ENCODE results near the gene NTM.

Gene NTM

DNA sequence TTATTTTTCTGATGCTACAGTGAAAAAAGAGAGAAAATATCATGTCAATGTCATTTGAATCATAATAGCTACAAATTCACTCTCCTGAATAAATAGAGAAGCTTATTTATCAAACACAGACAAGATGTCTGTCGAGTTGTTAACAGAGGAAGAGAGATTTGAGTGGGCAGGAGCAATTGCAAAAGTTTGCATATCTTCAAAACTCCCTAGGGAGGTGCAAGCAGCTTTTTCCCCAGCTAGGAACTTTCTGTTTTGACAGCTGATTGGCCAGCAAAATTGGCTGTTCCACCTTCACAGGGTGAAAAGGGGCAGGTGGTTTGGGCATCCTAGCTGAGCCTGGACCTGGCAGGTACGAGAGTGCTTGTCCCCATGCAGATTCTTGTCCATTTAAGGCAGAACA, 98.2 kb downstream of the NTM start:
- no peak overlapping the region for H2AFZ ChIP-seq (ENCODE audit: low read depth, low read length)
- H3K4me2 ChIP-seq (ENCODE audit: low read length, poor library complexity, severe bottlenecking), result no peak overlapping the region
- H3K79me1 ChIP-seq (replicated peaks; ENCODE audit: low read length, poor library complexity, severe bottlenecking), result no peaks in the 10 kb centered on the region
- H3K4me1 ChIP-seq (ENCODE audit: control insufficient read depth, insufficient read depth, low read depth, low read length), result no peaks in the 10 kb centered on the region
- H3K9ac ChIP-seq (ENCODE audit: low read length), result no peak overlapping the region
- H3K18ac ChIP-seq (ENCODE audit: low read depth in 1 of 2, low read length in 2 of 2), result no peak overlapping the region
- H2AK5ac ChIP-seq (ENCODE audit: low read length, severe bottlenecking), result no peak overlapping the region
- H3K36me3 ChIP-seq (ENCODE audit: control insufficient read depth in 1 of 2, insufficient read depth in 2 of 2, low read depth in 1 of 2, low read length in 2 of 2), result no peaks in the 10 kb centered on the region
- H2BK5ac ChIP-seq (ENCODE audit: low read depth, low read length, poor library complexity, severe bottlenecking), result no peak overlapping the region
- H3K27ac ChIP-seq (ENCODE audit: low read length, poor library complexity, severe bottlenecking), result no peak overlapping the region
- H2BK120ac ChIP-seq (ENCODE audit: low read depth, low read length), result no peak overlapping the region
- no peaks in the 10 kb centered on the region for H3K9me3 ChIP-seq (ENCODE audit: control insufficient read depth, low read length)
- H2BK12ac ChIP-seq (ENCODE audit: low read length in 2 of 2), result no peak overlapping the region
- 22% methylated on average over 2 of the region's 2 CpGs for WGBS
- no peak overlapping the region for H3K4me3 ChIP-seq (ENCODE audit: insufficient read depth in 1 of 2, low read depth in 1 of 2, low read length in 2 of 2)
- no peak overlapping the region for H2BK15ac ChIP-seq (ENCODE audit: low read depth, poor library complexity, severe bottlenecking)
- no peak overlapping the region for H4K8ac ChIP-seq (ENCODE audit: low read length)
- H3K27me3 ChIP-seq (ENCODE audit: control insufficient read depth in 1 of 2, insufficient read depth in 1 of 2, low read length in 2 of 2), result peaks cover 6 to 59% of the 10 kb centered on the region in 2 experiments
- no peak overlapping the region for H3K4ac ChIP-seq (ENCODE audit: low read depth in 1 of 2, low read length in 2 of 2)
- no peak for DNase-seq
- no peak overlapping the region for H4K91ac ChIP-seq (ENCODE audit: low read length)
- H3K23ac ChIP-seq (ENCODE audit: low read length in 2 of 2), result no peak overlapping the region
- no peak overlapping the region for H3K14ac ChIP-seq (ENCODE audit: low read length in 2 of 2)

DNA sequence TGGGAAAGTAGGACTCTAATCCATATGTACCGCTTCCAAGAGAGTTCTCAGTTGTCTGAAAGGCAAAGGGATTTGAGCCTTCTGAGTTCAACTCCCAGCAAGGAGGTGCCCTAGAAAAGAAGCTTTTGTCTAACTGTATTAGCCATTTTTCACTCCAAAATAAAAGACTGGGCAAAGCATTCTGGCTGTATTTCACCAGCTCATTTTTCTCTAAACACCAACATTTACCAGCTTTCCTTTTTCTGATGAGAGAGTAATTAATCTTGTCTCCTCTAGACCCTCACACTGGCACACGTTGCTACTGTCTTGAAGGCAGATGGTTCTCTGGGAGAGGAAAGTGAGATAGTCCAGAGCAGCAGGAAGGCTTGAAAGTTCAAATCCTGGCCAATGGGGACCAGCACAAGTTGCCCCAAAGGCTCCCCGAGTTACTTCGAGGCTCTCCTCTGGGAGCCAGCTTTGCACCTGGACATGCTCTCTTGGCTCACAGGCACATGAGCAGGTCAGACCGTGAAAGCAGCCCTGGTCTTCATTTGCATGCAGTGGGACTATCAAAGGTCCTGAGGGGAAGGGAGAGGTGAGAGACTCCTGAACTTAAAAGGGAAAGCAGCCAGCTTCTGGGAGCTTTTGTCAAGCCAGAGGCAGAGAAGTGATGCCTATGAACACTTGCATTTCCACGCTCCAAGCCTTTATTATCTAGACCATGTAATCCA, 100.0 kb downstream of the NTM start:
- Histone ChIP-seq H2BK12ac (ENCODE audit: low read length in 2 of 2) (no peak overlapping the region), H3K36me3 (ENCODE audit: control insufficient read depth in 1 of 2, insufficient read depth in 2 of 2, low read depth in 1 of 2, low read length in 2 of 2) (no peaks in the 10 kb centered on the region), H3K23ac (ENCODE audit: low read length in 2 of 2) (no peak overlapping the region), H2BK5ac (ENCODE audit: low read depth, low read length, poor library complexity, severe bottlenecking) (no peak overlapping the region), H2BK15ac (ENCODE audit: low read depth, poor library complexity, severe bottlenecking) (no peak overlapping the region), H3K9ac (ENCODE audit: low read length) (no peak overlapping the region), H3K9me3 (ENCODE audit: control insufficient read depth, low read length) (no peaks in the 10 kb centered on the region), H3K79me1 (replicated peaks; ENCODE audit: low read length, poor library complexity, severe bottlenecking) (no peaks in the 10 kb centered on the region), H3K4me3 (ENCODE audit: insufficient read depth in 1 of 2, low read depth in 1 of 2, low read length in 2 of 2) (no peak overlapping the region), H3K27me3 (ENCODE audit: control insufficient read depth in 1 of 2, insufficient read depth in 1 of 2, low read length in 2 of 2) (peaks cover 0 to 41% of the 10 kb centered on the region in 2 experiments), H3K4me2 (ENCODE audit: low read length, poor library complexity, severe bottlenecking) (no peak overlapping the region), H2AFZ (ENCODE audit: low read depth, low read length) (no peak overlapping the region), H2AK5ac (ENCODE audit: low read length, severe bottlenecking) (no peak overlapping the region), H3K4me1 (ENCODE audit: control insufficient read depth, insufficient read depth, low read depth, low read length) (no peaks in the 10 kb centered on the region), H3K18ac (ENCODE audit: low read depth in 1 of 2, low read length in 2 of 2) (no peak overlapping the region), H3K27ac (ENCODE audit: low read length, poor library complexity, severe bottlenecking) (no peak overlapping the region), H4K8ac (ENCODE audit: low read length) (no peak overlapping the region), H3K4ac (ENCODE audit: low read depth in 1 of 2, low read length in 2 of 2) (no peak overlapping the region), H2BK120ac (ENCODE audit: low read depth, low read length) (no peak overlapping the region), H4K91ac (ENCODE audit: low read length) (no peak overlapping the region), H3K14ac (ENCODE audit: low read length in 2 of 2) (no peak overlapping the region)
- DNase-seq, result no peak
- 47% methylated on average over 6 of the region's 6 CpGs for WGBS

DNA sequence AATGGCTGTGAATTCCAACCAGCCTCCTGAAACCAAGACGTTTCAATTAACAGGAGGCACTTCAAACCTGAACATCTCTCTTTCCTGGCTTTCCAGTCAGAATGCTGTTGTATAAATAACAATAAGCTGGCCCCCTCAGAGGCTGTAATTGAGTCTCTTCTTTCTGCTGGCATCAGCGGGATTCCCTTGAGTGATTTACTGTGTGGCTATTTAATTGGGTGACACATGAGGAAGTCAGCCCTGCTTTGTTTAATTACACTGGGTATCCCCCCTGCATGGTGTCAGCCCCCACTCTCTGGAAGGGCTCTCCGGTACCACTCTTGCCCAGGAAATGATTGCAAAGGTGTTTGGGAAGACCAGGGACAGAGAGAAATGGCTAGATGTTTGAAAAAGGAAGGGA, 101.6 kb downstream of the NTM start:
- H4K8ac ChIP-seq (ENCODE audit: low read length), result no peak overlapping the region
- no peak for DNase-seq
- no peak overlapping the region for H2BK5ac ChIP-seq (ENCODE audit: low read depth, low read length, poor library complexity, severe bottlenecking)
- H3K27me3 ChIP-seq (ENCODE audit: control insufficient read depth in 1 of 2, insufficient read depth in 1 of 2, low read length in 2 of 2), result peaks cover 0 to 34% of the 10 kb centered on the region in 2 experiments
- H3K4me1 ChIP-seq (ENCODE audit: control insufficient read depth, insufficient read depth, low read depth, low read length), result no peaks in the 10 kb centered on the region
- no peak overlapping the region for H3K27ac ChIP-seq (ENCODE audit: low read length, poor library complexity, severe bottlenecking)
- no peak overlapping the region for H3K4ac ChIP-seq (ENCODE audit: low read depth in 1 of 2, low read length in 2 of 2)
- H3K4me3 ChIP-seq (ENCODE audit: insufficient read depth in 1 of 2, low read depth in 1 of 2, low read length in 2 of 2), result no peak overlapping the region
- H3K9me3 ChIP-seq (ENCODE audit: control insufficient read depth, low read length), result no peaks in the 10 kb centered on the region
- H2AK5ac ChIP-seq (ENCODE audit: low read length, severe bottlenecking), result no peak overlapping the region
- 9% methylated on average over 3 of the region's 3 CpGs for WGBS
- H3K14ac ChIP-seq (ENCODE audit: low read length in 2 of 2), result no peak overlapping the region
- H2AFZ ChIP-seq (ENCODE audit: low read depth, low read length), result no peak overlapping the region
- H2BK120ac ChIP-seq (ENCODE audit: low read depth, low read length), result no peak overlapping the region
- H3K18ac ChIP-seq (ENCODE audit: low read depth in 1 of 2, low read length in 2 of 2), result no peak overlapping the region
- no peak overlapping the region for H3K4me2 ChIP-seq (ENCODE audit: low read length, poor library complexity, severe bottlenecking)
- no peak overlapping the region for H3K23ac ChIP-seq (ENCODE audit: low read length in 2 of 2)
- H4K91ac ChIP-seq (ENCODE audit: low read length), result no peak overlapping the region
- no peak overlapping the region for H2BK12ac ChIP-seq (ENCODE audit: low read length in 2 of 2)
- H2BK15ac ChIP-seq (ENCODE audit: low read depth, poor library complexity, severe bottlenecking), result no peak overlapping the region
- no peak overlapping the region for H3K9ac ChIP-seq (ENCODE audit: low read length)
- H3K36me3 ChIP-seq (ENCODE audit: control insufficient read depth in 1 of 2, insufficient read depth in 2 of 2, low read depth in 1 of 2, low read length in 2 of 2), result no peaks in the 10 kb centered on the region
- H3K79me1 ChIP-seq (replicated peaks; ENCODE audit: low read length, poor library complexity, severe bottlenecking), result no peaks in the 10 kb centered on the region

DNA sequence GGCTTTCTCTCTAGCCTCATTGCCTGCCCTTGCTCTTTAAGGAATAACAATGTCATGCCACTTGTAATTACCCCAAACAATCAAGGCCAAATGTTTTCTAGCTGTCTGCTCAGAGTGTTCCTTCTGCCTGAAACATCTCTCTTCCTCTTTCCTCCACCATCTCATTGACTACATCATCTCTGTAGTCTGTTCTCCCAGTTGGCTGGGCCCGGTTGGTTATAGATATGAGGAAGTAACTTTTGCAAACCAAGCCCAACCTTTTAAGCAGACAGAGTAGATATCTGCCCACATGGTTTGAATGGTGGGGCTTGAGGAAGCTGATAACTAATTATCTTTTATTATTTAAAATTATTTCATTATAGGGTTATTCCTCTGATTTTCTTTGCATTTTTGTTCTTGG, 104.5 kb downstream of the NTM start:
- H2AFZ ChIP-seq (ENCODE audit: low read depth, low read length), result no peak overlapping the region
- no peaks in the 10 kb centered on the region for H3K79me1 ChIP-seq (replicated peaks; ENCODE audit: low read length, poor library complexity, severe bottlenecking)
- H3K18ac ChIP-seq (ENCODE audit: low read depth in 1 of 2, low read length in 2 of 2), result no peak overlapping the region
- no peak overlapping the region for H2BK5ac ChIP-seq (ENCODE audit: low read depth, low read length, poor library complexity, severe bottlenecking)
- H3K14ac ChIP-seq (ENCODE audit: low read length in 2 of 2), result no peak overlapping the region
- H3K4ac ChIP-seq (ENCODE audit: low read depth in 1 of 2, low read length in 2 of 2), result no peak overlapping the region
- H4K91ac ChIP-seq (ENCODE audit: low read length), result no peak overlapping the region
- no peak overlapping the region for H3K23ac ChIP-seq (ENCODE audit: low read length in 2 of 2)
- H2BK15ac ChIP-seq (ENCODE audit: low read depth, poor library complexity, severe bottlenecking), result no peak overlapping the region
- H3K9ac ChIP-seq (ENCODE audit: low read length), result no peak overlapping the region
- no peak overlapping the region for H3K27ac ChIP-seq (ENCODE audit: low read length, poor library complexity, severe bottlenecking)
- H3K27me3 ChIP-seq (ENCODE audit: control insufficient read depth in 1 of 2, insufficient read depth in 1 of 2, low read length in 2 of 2), result peaks cover 0 to 21% of the 10 kb centered on the region in 2 experiments
- no peak overlapping the region for H4K8ac ChIP-seq (ENCODE audit: low read length)
- no peaks in the 10 kb centered on the region for H3K4me1 ChIP-seq (ENCODE audit: control insufficient read depth, insufficient read depth, low read depth, low read length)
- H3K9me3 ChIP-seq (ENCODE audit: control insufficient read depth, low read length), result no peaks in the 10 kb centered on the region
- H3K4me2 ChIP-seq (ENCODE audit: low read length, poor library complexity, severe bottlenecking), result no peak overlapping the region
- DNase-seq, result no peak
- no peak overlapping the region for H3K4me3 ChIP-seq (ENCODE audit: insufficient read depth in 1 of 2, low read depth in 1 of 2, low read length in 2 of 2)
- H2BK120ac ChIP-seq (ENCODE audit: low read depth, low read length), result no peak overlapping the region
- no peak overlapping the region for H2BK12ac ChIP-seq (ENCODE audit: low read length in 2 of 2)
- H2AK5ac ChIP-seq (ENCODE audit: low read length, severe bottlenecking), result no peak overlapping the region
- WGBS, result no CpG with 5 or more reads among the region's 1 CpG
- no peaks in the 10 kb centered on the region for H3K36me3 ChIP-seq (ENCODE audit: control insufficient read depth in 1 of 2, insufficient read depth in 2 of 2, low read depth in 1 of 2, low read length in 2 of 2)

All from mesenchymal stem cell (in vitro differentiated cells and primary cell).